GM12873 (cell line): ENCODE data around the gene STEAP1.

Source experiments
- CTCF ChIP-seq: IDR thresholded peaks from 2 replicates; pipeline ENCODE4 v1.5.1; 2012; ENCODE audit warnings: low read depth, mild to moderate bottlenecking, moderate library complexity, low read length, control low read depth; ENCODE audit not compliant: insufficient read depth; ENCODE audit errors: missing control alignments

The STEAP1 gene

GRCh38 chr7:90188281-90188680 is 34.0 kb downstream of the STEAP1 start:
- TF ChIP-seq CTCF = no peak

GRCh38 chr7:90190995-90191394 is 36.7 kb downstream of the STEAP1 start:
- TF ChIP-seq CTCF = no peak

- TF ChIP-seq CTCF = no peak
Measured at GRCh38 chr7:90191648-90192047, 37.4 kb downstream of the STEAP1 start.

- no peak for TF ChIP-seq CTCF
Measured at GRCh38 chr7:90192876-90193750, 38.8 kb downstream of the STEAP1 start.

GRCh38 chr7:90194911-90195809 is 40.9 kb downstream of the STEAP1 start:
- no peak for TF ChIP-seq CTCF

- no peak for TF ChIP-seq CTCF
Measured at GRCh38 chr7:90201500-90202195, 47.4 kb downstream of the STEAP1 start.
